Caki2 (cell line): ENCODE results near the gene TINAGL1. TPM values are rescaled to one million over a fixed set of nuclear protein-coding genes. Genes with fewer than 3 reads are reported as not detected.

Source experiments
- DNase-seq: peaks from one replicate; pipeline ENCODE4 v3.0.0-alpha.2; 2015; ENCODE audit warnings: low read depth
- in situ Hi-C: cut with HindIII; loops from 2 replicates; pipeline ENCODE4 v1.10.0; 2016; ENCODE audit warnings: low sequenced_read_pairs, low pct_unique_long_range_greater_than_20kb, mixed read lengths
- total RNA-seq: library from RNA; depleted of rRNA; stranded (reverse); fragments of >200 nt; shearing (Covaris generic); gene quantifications from 2 replicates; pipeline ENCODE4 v1.2.3, GENCODE V29; 2014; ENCODE audit warnings: low replicate concordance

Gene TINAGL1
- total RNA-seq, 1 experiment from 2014 or later, result 710 TPM

DNA sequence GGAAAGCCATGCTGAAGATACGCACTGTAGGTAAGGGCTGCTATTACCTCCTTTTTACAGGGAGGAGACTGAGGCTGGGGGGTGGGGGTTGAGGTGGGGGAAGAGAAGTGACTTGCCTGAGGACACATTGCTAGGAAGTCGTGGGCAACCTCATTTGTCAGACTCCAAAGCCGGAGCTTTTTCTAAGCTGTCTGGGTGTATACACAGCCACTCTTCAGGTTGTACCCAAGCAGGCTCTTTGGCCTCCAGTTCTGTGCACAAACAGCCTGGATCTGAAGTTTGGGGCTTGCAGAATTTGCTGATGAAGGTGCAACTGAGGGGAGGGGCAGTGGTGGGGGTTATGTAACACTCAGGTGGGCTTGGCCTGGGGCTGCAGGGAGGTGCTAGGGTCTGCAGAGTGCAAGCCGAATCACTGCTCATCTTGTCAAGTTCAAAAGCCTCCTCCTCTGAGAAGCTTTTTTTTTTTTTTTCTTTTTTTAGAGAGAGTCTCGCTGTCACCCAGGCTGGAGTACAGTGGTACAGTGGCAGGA lies 16.9 kb downstream of the TINAGL1 start:
- no peak for DNase-seq
- in situ Hi-C loops, result no loop called here

DNA sequence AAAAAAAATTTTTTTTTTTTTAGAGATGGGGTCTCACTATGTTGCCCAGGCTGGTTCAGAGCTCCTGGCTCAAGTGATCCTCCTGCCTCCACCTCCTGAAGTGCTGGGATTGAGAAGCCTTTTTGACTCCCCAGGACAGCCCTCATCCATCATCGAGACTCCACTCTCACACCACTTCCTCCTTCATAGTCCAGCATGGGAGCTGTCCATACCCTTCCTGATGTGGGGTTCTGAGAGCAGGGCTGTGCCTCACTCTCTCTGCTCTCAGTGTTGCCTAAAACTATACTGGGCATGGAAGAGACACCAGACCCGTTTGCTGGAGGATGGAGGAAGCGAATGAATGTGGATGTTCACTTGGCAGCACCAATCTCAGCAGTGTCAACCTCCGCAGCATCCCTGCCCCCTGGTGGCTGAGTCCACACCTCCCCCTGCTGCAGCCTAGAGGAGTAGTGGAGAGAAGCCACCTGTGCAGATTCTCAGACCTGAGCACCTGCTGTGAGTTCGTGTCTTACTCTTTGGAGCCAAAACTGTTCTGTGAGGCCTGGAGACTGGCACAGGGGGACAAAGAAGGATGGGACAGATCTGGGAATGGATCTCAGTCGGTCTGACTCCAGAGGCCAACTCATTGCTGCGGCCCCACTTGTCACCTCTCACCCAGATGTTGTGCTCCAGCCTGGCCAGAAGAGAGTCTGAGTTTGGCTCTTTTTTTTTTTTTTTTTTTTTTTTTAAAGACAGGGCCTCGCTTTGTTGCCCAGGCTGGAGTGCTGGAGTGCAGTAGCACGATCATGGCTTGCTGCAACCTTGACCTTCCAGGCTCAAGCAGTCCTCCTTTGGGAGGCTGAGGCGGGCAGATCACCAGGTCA lies 17.7 kb downstream of the TINAGL1 start:
- in situ Hi-C loops, result no loop called here
- DNase-seq, result peak; percentile 68

DNA sequence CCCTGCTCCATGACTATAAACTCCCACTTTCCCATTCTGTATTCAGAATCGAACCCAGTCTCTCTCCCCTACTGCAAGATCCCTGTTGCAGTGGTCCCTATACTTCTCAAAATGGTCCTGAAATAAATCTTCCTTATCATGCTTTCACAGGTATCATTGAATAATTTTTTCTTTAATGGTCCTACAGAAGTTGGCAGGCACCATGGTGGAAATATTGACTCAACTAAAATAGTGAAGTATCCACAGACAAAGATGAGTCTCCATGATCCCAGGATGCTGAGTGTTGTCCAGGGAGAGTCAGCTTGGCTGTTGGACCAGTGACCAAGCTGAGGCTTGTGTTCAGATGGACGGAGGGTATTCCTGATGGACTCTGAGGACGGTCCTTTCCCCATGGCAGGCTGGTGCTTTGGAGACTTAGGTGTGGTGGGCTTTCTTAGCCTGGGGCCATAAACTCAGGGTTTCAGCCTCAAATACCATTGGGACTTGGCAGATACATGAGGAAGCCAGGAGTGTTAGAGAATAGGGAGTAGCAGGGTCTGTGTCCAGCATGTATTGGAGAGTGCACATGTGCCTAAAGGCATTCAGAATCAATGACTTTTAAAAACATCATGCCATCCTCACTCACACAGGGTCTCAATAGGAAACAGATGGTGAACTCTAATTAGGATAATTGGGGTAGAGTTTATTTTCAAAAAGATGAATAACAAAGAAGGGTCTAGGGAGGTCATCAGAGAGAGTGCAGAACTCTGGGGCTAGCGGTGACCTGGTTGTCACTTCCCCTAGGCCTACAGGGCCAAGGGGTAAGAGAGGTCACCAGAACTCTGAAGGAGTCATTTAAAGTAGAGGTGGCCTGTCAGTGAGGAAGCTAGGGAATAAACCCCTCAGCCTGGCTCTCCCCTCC lies 19.8 kb downstream of the TINAGL1 start:
- no peak for DNase-seq
- in situ Hi-C loops, result no loop called here

DNA sequence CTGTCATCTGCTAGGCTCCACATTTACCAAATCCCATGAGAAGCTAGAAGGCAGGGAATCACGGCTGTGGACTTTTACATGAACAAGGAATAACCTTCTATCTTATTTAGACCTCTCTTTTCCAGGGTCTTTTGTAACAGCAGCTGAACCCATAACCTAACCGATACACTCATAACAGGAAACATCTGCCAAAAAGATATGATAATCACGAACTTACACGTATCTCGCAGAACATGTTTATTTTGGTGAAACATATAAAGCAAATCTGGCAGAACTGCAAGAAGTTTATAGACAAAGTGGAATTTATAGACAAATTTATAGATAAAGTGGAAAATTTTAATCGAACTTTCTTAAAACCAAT lies 20.4 kb downstream of the TINAGL1 start:
- in situ Hi-C loops, result no loop called here
- no peak for DNase-seq

DNA sequence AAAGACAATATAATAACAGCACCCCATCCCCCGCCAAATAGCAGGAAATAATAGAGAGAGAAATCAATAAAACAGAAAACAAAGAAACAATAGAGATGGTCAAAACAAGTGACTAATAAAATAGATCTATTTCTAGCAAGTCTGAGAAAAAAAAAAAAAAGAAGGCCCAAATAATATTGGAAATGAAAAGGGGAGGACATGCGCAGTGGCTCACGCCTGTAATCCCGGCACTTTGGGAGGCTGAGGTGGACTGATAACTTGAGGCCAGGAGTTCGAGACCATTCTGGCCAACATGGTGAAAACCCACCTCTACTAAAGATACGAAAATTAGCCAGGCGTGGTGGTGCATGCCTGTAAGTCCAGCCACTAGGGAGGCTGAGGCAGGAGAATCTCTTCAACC lies 22.7 kb downstream of the TINAGL1 start:
- DNase-seq, result no peak
- in situ Hi-C loops, result no loop called here

DNA sequence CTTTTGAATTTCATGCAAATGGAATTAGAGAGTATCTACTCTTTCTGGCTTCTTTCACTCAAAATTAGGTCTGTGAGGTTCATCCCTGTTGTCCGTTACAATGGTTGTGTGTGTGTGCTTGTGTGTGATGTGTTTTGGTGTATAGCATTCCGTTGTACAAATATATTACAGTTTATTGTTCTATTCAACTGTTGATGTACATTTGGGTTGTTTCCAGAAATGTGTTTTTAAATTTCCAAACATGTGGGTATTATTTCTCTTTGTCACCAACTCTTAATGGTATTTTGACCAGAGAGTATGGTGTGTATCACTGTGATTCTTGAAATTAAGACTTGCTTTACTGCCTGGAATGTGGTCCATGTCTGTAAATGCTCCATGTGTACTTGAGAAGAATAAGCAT lies 24.3 kb downstream of the TINAGL1 start:
- in situ Hi-C loops, result no loop called here
- no peak for DNase-seq

DNA sequence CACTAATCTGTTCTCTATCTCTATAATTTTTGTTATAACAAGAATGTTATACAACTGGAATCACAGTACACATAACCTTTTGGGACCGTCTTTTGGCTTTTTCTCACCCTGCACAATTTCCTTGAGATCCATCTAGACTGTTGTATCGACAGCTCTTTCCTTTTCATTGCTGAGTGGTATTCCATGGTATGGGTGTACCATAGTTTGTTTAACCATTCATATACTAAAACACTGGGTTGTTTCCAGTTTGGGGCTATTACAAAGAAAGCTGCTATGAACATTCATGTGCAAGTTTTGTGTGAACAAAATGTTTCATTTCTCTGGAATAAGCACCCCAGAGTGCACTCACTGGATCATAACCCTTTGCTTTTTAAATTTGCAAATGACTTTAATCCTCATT lies 25.8 kb downstream of the TINAGL1 start:
- DNase-seq, result no peak
- in situ Hi-C loops, result no loop called here

DNA sequence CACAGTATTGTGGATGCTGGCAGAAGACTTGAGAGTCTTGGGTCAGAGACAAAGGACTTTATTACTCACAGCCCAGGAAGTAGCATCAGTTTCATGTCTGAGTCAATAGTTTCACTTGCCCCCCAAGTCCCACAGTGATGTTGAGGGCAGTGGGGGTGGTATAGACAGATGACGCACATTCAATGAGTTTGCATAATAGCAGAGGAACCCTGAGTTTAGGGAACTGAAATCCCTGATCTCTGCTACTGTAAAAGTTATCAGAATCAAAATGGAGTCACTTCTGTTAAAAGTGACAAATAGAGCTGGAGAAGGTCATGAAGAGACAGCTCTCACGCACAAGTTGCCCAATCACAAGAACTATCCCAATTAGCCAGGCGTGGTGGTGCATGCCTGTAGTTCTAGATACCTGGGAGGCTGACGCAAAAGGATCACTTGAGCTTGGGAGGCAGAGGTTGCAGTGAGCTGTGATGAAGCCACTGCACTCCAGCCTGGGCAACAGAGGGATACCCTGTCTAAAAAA lies 29.7 kb downstream of the TINAGL1 start:
- DNase-seq, result no peak
- in situ Hi-C loops, result no loop called here

DNA sequence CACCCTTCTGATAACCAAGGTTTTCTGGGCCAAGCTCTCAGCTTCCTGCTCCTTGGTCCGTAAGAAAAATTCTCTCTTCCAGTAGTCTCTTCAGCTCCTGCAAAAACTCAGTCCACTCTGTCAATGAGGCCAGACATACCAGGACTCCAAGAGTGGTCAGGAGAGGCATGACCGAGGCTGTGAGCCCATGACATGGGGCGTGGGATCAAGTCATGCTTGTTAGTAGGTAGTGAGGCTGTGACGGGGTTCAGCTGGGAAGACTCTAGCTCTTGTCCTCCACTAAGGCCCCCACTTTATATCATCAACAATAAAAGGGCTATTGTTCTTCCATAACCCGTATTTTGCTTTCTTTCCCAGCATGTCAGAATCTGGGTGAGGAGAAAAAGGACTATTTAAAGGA lies 31.0 kb downstream of the TINAGL1 start:
- DNase-seq, result no peak
- in situ Hi-C loops, result no loop called here

DNA sequence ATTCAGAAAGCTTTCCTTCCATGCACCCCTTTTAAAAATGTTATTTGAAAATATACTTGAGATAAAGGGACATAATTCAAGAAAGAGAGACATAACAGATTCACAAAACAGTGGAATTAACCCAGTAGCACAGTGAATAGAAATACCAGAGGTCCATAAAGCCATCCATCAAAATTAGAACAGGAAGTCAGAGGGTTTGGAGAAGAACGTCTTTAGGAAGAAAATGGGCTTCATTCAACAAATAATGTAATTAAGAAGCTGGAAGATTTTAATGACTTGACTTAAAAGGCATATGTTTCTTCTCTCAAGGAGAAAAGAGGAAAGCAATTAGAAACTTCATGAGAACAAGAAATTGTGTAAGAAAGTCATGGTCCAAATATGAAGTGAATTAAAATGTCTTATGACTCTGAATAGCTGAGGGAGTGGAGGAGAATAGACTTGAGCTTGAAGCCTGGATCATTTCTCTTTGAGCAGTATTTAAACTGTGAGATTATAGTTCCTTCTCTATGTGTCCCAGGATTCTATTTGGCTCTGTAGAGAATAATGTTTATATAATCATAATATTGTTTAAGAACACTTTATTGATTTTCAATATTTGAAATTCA lies 33.3 kb downstream of the TINAGL1 start:
- in situ Hi-C loops, result no loop called here

DNA sequence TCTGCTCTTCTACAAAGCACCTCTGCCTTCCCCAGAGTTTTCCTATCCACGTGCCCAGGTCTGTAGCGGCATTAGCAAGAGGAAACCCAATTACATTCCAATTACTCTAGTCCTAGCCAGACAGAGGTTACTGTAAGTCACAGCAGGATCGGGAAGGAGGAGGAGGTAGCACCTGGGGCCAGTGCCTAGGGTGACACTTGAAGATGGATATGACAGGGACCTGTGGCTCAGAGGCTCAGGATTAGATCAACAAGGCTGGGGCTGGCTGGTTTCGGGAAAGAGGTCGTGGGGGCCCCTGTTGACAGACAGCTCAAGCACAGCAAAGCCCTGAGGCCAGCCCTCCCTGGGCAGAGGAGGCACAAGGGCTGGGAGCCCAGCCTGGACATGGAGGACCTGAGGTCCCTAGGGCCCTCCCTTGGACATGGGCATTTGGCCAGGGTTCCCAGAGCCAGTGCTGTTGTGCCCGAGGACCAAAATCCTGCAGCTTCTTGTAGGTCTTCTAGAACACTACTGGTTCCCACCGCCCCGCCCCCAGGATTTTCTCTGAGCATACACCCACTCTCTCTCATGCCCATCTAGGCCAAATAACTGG lies 38.2 kb downstream of the TINAGL1 start:
- in situ Hi-C loops, result no loop called here
- DNase-seq, result no peak

More for the DNA sequence above, 33.3 kb downstream of the TINAGL1 start:
- DNase-seq, result no peak

DNA sequence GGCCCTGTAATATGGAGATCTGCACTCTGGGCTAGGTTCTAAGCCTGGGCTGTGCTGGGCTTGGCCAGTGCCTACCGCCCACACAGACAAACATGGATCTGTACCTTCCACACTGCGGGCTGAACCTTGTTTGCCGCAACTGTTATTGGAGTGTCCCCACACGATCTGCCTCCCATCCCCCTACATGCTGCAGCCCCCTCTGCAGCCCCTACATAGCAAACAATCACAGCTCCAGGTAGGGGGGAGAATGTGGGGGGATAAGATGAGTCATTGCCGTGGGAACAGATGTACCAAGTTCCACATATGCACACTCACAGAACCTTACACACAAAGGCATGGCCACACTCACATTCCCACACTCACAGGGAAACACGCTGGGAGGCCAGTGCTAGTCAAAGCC lies 39.1 kb downstream of the TINAGL1 start:
- in situ Hi-C loops, result no loop called here
- DNase-seq, result no peak

DNA sequence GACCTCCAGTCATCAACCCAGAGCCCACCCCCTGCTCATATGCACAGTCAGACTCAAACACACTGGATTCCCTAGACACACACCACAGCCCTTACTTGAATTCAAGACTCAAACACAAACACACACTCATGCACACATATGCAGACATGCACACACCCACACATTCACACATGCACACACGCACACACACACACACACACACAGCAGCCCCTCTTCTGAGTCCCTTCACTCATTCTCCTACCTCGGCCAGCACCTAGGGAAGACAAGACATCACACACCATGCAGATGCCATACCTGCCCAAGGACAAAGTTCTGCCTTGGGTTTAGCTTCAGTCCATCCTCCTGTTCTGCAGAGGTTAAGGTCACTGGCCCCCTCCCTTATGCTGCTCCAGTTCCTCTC lies 39.6 kb downstream of the TINAGL1 start:
- DNase-seq, result no peak
- in situ Hi-C loops, result no loop called here

DNA sequence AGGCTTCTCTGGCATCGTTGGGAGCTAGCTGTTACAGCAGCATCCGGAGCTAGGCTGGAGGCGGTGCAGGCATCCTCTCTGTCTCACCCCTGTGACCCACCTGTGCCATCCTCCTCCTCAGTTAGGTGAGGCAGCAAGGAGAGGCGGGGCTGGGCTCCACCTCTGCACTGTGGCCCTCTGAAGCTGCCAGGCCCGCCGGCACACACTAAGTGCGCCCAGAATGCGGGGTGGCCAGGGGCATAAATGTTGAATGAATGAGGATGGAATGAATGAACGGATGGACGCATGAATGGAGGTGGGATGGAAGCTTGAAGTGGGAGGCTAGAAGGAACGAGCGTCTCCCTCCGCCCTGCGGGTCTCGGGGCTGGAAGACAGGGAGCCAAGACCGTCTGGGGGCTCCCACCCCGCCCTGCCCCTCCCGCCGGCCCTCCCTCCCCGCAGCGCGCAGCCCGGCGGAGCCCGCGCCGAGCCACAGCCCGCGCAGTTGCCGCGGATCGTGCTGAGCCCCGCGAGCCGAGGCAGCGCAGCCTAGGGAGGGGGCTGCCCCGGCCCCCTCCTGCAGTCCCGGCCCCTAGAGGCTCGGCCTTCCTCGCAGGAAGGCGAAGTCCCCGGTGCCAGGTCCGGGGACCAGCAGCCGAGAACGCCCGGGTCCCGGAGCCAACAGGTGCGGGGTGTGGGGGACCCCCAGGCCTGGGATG lies 41.1 kb downstream of the TINAGL1 start, which contains the start of gene HCRTR1:
HCRTR1 (plus strand) TSS at position 472 of the 698 bp plus-strand sequence. CDS start 1,504 bp downstream, outside the sequence.
- in situ Hi-C loops, result no loop called here
- no peak for DNase-seq

DNA sequence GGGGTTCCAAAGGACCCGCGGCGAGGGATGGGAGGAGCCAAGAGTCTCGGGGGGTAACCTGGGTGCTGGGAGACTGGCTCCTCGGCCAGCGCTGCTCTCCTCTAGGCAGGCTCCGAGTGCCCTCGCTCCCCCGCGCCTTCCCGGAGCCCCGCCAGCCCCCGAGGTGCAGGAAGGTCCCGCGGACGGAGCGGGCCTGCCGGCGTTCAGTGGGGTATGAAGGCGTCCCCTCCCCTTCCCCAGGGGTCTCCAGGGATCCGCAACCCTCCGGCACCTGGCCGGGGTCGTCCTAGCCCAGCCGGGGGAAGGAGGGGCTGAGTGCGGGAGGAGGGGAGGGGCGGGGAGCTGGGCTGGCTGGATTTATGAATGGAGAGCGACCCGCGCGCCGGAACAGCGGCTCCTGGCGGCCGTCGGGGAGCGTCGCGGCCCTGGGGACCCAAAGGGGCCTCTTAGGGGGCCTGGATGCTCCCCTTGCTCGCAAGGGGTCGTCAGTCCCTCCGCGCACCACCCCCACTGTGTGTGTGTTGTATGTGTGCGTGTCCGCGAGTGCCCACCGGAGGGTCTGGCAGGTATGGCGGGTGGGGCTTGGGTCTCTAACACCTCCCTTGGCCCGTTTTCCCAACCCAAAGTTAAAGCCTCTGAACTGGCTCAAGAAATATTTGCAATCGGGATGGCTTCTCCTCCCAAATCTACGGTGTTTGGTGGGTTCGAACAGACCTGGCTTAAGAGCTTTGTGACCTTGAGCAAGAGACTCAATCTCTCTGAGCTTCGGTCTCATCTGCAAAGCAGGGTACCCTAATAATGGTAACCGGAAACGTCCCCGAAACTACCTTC lies 41.8 kb downstream of the TINAGL1 start:
- no peak for DNase-seq
- in situ Hi-C loops, result no loop called here

DNA sequence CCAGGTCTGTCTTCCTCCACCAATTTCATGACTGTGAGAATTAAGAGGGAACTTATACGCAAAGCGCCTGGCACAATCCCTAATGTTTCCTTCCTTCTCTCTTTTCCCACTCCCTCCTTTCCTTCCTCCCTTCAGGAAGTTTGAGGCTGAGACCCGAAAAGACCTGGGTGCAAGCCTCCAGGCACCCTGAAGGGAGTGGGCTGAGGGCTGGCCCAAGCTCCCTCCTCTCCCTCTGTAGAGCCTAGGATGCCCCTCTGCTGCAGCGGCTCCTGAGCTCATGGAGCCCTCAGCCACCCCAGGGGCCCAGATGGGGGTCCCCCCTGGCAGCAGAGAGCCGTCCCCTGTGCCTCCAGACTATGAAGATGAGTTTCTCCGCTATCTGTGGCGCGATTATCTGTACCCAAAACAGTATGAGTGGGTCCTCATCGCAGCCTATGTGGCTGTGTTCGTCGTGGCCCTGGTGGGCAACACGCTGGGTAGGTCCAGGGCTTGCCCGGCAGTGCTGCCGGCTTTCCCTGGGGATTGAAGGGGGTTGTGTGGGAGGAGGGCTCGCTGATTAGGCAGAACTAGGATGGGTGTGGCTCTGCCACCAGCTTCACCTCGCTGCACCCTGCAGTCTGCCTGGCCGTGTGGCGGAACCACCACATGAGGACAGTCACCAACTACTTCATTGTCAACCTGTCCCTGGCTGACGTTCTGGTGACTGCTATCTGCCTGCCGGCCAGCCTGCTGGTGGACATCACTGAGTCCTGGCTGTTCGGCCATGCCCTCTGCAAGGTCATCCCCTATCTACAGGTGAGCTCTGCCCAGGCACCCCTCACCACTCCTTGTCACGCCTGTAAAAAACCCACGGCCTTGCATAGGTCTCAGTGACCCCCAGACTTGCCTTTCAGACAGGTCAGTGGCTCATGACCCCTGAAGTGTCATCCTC lies 42.9 kb downstream of the TINAGL1 start:
- no peak for DNase-seq
- in situ Hi-C loops, result no loop called here
